IPS-NIHi11 (cell line): ENCODE data around the gene KCNN3.

Experiments
- DNase-seq: peaks from one replicate; pipeline ENCODE4 v3.0.0; 2012; ENCODE audit warnings: mixed read lengths, low spot score

KCNN3 gene

DNA sequence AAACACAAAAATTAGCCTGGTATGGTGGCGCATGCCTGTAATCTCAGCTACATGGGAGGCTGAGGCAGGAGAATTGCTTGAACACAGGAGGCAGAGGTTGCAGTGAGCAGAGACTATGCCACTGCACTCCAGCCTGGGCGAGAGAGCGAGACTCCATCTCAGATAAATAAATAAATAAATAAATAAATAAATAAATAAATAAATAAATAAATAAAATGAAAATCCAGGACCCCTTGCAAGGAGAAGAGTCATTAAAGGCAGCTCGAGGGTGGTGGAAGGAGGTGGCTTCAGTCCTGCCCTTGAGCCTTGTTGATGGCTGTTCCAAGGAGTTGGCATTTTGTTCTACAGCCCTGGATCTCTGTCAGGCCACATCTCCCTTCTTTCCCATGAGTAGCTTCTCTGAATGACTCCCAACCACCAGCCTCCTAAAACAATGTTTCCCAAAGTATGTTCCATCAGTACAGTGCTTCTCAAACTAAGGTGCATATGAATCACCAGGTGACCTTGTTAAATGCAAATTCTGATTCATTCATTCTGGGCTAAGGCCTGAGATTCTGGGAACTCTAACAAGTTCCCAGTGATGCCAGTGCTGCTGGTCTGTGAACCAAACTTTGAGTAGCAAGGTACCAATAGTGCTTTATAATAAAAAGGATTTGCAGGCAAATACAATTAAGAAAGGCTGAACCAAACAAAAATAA, 99.0 kb downstream of the KCNN3 start:
- DNase-seq = no peak

DNA sequence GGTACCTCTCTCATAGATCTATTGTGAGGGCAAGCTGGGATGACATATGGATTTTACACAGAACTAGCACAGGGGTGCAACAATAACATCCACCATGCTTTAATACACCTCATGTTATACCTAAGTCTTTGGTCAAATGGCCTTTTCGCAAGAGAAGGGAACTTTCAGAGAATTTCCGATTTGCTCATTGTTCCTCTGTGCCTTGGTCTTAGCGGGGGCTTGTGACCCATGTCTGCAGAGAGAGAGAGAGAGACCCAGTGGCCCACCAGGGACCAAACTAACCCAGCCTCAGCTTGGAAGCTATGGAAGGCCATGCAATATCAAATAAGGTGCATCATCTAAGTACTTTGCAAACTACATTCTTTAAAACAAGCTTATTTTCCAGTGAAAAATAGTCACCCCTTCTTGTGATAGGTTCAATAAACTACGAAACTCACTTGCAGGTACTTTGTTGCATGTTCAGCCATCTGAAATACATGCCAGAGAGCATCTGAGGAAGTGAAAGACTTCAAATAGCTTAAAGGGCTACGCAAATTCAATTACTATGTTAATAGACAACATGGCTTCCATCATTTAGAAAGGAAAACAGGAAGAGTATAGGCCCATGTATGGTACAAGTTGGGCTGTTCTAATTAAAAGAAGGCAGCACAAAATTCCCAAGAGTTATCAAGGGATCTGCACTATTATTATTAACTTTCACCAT, 100.7 kb downstream of the KCNN3 start:
- DNase-seq = no peak

- DNase-seq = no peak
These were observed 101.5 kb downstream of the KCNN3 start for GRCh38 chr1:154768456-154769125.

DNA sequence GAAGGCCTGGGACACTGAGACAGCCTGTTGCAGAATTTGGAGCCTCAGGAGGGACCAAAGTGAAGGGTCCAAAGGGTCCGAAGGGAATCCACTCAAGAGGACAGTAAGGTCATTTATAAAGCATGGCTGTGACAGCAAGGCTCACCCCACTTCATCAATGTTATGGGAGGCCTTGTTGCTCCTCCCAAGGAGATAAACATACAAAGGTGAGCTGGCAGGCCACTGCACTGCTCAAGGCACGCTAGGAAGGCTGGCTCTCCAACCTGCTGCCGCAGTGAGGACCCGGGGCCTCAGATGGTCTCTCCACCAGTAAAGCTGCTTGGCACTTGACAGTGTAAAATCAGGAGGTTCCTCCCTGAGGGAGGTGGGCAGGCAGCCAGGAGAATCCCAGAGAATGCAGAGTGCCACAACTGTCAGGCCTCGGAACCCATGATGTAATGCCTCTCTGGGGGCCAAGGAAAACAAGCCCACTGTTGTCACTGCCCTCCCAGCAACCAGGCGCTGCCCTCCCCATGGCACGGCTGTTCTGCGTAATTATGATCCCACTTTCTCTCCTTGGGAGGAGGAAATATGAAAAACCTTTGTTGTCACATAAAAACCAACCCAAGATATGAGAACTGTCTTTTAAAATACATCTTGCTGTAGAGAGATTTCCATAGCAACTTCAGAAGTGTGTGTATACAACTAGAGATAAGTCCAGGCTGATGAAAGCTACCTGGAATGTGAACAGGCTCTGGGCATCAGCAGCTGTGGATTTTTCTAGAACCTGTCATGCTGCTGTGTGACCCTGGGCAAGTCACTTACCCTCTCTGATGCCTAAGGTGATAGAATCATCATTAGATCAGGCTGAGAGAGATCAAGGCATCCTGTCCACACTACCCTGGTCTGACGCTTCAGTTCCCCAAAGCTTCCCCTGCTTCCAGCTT, 102.5 kb downstream of the KCNN3 start:
- DNase-seq = no peak

- DNase-seq = peak; percentile 78
These were observed 104.1 kb downstream of the KCNN3 start for GRCh38 chr1:154765970-154766369.

GRCh38 chr1:154764773-154765172, 105.3 kb downstream of the KCNN3 start:
- DNase-seq = no peak

DNA sequence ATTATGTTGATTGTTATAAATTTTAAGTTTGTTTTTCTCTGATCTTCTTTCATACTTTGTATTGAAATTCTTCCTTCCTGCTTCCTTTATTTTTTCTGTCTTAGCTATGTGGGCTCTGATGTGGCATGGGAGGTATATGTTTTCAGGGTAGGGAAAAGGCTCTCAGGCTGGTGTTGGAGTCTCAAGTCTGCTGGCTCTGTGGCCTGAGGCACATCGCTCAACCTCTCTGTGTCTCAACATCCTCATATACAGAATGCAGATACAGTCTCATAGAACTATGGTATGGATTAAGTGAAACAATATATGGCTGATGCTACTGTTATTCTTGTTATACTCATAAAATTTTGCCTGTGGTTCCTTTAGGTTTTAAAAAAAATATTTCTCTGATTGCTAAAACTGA, 105.9 kb downstream of the KCNN3 start:
- no peak for DNase-seq

GRCh38 chr1:154760469-154760933, 109.6 kb downstream of the KCNN3 start:
- peak; percentile 92 for DNase-seq

DNA sequence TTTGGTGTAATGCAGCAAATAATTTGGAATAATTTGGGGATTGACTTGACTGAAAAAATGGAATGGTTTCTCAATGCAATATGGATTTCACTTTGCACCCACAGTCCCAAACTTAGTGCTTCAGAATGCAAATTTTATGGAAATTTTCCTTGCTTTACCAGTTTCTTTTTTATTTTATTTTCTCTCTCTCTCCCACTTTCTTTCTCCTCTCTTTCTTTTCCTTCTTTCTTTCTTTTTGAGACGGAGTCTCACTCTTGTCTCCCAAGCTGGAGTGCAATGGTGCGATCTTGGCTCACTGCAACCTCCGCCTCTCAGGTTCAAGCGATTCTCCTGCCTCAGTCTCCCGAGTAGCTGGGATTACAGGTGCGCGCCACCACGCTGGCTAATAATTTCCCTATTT, 110.3 kb downstream of the KCNN3 start:
- DNase-seq = no peak

- DNase-seq = no peak
These were observed 110.9 kb downstream of the KCNN3 start for GRCh38 chr1:154759196-154759595.

DNA sequence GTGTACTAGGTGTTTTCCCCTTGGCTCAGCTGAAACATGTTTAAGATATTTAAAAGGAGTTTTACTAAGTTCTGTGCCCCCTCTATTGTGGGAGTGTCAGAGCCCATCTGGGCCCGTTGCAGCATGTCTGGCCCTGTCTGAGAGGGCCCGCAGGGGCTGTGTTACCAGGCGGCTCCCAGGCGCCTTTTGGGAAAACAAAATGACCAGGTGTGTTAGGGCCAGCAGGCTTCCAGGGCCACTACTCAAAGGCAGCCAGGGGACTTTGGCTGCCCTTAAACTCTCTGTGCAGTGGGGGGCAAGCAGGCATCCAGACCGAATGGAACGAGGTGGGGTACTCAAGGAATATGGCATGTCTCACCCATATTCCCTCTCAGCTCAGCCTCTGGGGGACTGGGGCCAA, 111.7 kb downstream of the KCNN3 start:
- no peak for DNase-seq

DNA sequence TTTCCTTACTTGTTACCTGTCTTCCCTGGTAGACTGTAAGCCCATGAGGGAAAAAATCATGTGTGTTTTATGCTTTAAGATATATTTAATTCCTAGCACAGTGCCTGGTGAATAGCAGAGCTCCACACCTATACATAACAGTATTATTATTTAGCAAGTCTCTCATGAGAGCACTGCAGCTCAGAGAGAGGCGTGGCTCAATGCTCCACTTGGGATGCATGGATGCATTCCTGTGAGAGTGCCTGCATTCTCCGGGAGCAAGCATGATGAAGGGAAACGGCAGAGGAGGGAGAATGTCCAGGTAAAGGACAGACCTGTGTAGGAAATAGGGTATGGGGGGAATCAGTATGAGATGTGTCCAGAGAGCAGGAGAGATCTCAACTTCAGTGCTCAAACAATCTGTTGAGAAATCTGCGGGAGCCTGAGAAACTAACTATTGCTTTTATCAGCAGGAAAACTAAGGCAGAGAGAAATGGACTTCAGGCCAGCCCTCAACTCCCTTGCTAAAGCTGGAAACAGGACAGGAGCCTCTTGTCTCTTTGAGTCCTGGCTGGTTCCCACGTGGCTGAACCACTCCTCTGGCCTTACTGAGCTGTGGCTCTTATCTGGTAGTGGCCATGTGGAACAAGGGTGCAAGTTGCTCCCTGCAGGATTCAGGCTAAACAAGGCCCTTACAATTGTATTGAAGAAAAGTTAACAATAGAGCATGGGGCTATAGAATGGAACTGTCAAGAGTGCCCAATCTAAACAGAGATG, 113.1 kb downstream of the KCNN3 start:
- no peak for DNase-seq

GRCh38 chr1:154755858-154756730, 114.0 kb downstream of the KCNN3 start:
- DNase-seq = no peak

DNA sequence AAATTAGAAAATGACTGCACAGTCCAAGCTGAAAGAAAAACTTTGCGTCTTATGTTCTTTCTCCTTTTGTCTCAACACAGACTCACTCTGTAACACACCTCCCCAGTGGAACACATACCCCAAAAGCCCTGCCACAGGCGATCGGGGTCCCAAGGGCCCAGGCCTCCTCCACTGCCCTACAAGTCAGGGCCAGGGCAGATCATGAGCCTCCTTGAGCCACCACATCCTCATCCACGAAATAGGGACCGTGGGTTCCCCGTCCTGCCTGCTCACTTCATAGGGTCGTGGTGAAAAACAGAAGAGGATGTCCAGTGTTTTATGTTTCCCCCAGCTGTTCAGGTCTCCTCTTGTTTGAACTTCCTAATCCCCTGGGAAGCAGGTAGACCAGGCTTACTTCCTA, 116.7 kb downstream of the KCNN3 start:
- DNase-seq = no peak

GRCh38 chr1:154752273-154753030, 117.6 kb downstream of the KCNN3 start:
- no peak for DNase-seq

GRCh38 chr1:154751690-154752089, 118.4 kb downstream of the KCNN3 start:
- DNase-seq = no peak

- DNase-seq = no peak
These were observed 119.1 kb downstream of the KCNN3 start for GRCh38 chr1:154750681-154751665.

DNA sequence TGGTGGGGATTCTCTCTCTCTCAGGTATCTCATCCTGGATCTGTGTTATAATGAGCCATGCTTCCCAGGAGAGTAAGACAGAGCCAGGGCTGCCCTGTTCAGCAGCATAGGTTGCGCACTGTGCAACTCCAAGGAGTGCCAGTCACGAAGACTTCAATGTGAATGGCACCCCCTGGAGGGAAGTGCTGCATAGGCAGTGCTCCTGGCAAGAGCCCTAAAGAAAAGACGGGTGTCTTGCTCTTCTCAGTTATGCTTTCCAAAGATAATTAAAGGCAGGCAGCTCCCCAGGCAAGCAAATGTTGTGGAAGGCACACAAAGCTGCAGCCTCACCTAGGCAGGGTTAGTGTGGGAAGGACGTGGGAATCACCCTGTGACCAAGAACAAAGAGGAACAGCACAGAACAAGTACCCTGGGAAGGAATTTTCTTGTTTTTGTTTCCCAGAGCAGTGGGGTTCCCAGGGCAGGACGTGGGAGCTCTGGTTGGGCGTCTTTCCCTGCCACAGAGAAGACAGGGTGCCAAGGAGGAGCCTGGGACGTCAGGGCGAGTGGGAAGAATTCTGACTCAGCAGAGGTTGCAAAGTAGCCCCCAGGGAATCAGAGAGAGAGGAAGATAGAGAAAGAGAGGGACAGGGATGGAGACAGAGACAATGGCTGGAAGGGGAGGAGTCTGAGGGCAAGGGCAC, 120.9 kb downstream of the KCNN3 start:
- no peak for DNase-seq
